HG02798 (cell line): ENCODE data around the gene TAS2R1.

Source experiments
- ATAC-seq: cut with Tn5 transposase; IDR thresholded peaks from one replicate; pipeline ENCODE4 v1.9.1; 2021; ENCODE audit warnings: mild to moderate bottlenecking; ENCODE audit not compliant: unreplicated experiment, poor library complexity

TAS2R1 gene

GRCh38 chr5:9630251-9630650 is at the start of gene TAS2R1:
TSS of gene TAS2R1 (minus strand) at chr5:9630351. CDS start at chr5:9630032, 319 bp downstream.
- ATAC-seq: no peak

- ATAC-seq: no peak
Observed at GRCh38 chr5:9670371-9670770, 40.2 kb upstream of the TAS2R1 start.

GRCh38 chr5:9667906-9668305 is 37.8 kb upstream of the TAS2R1 start:
- no peak for ATAC-seq

GRCh38 chr5:9663891-9664290 is 33.7 kb upstream of the TAS2R1 start:
- no peak for ATAC-seq

- no peak for ATAC-seq
Observed at GRCh38 chr5:9661316-9662015, 31.3 kb upstream of the TAS2R1 start.

- no peak for ATAC-seq
Observed at GRCh38 chr5:9658706-9659105, 28.6 kb upstream of the TAS2R1 start.

- ATAC-seq: no peak
Observed at GRCh38 chr5:9657819-9658218, 27.7 kb upstream of the TAS2R1 start.

- ATAC-seq: no peak
Observed at GRCh38 chr5:9655641-9656040, 25.5 kb upstream of the TAS2R1 start.

GRCh38 chr5:9654886-9655285 is 24.7 kb upstream of the TAS2R1 start:
- no peak for ATAC-seq

GRCh38 chr5:9653811-9654210 is 23.7 kb upstream of the TAS2R1 start:
- peak; percentile 96 for ATAC-seq

GRCh38 chr5:9653061-9653460 is 22.9 kb upstream of the TAS2R1 start:
- no peak for ATAC-seq

- ATAC-seq: no peak
Observed at GRCh38 chr5:9652295-9652694, 22.1 kb upstream of the TAS2R1 start.

GRCh38 chr5:9646843-9647242 is 16.7 kb upstream of the TAS2R1 start:
- ATAC-seq: no peak

- ATAC-seq: no peak
Observed at GRCh38 chr5:9644630-9645029, 14.5 kb upstream of the TAS2R1 start.

- no peak for ATAC-seq
Observed at GRCh38 chr5:9642621-9643020, 12.5 kb upstream of the TAS2R1 start.

GRCh38 chr5:9641806-9642355 is 11.7 kb upstream of the TAS2R1 start:
- ATAC-seq: no peak

- ATAC-seq: no peak
Observed at GRCh38 chr5:9632495-9632894, 2.3 kb upstream of the TAS2R1 start.

GRCh38 chr5:9627541-9627940 is 2.6 kb downstream of the TAS2R1 start:
- no peak for ATAC-seq

- no peak for ATAC-seq
Observed at GRCh38 chr5:9626955-9627354, 3.2 kb downstream of the TAS2R1 start.

- no peak for ATAC-seq
Observed at GRCh38 chr5:9625731-9626130, 4.4 kb downstream of the TAS2R1 start.

- ATAC-seq: no peak
Observed at GRCh38 chr5:9625286-9625685, 4.9 kb downstream of the TAS2R1 start.

GRCh38 chr5:9624196-9624947 is 5.8 kb downstream of the TAS2R1 start:
- ATAC-seq: no peak
